Muscle of arm (tissue), 12 donors: ENCODE results near the gene MOV10. TPM values are rescaled to one million over a fixed set of nuclear protein-coding genes. Genes with fewer than 3 reads are reported as not detected.
A peak's percentile ranks its signal among the peaks of the same experiment; 100 is the strongest.

Experiments
- DNase-seq: peaks from one replicate; pipeline ENCODE4 v3.0.0-alpha.2; 2013
- polyA plus RNA-seq, 12 donors: library from polyadenylated mRNA; unstranded; fragments of 120-200 nt; gene quantifications; one replicate each; pipeline ENCODE4 v1.2.1, GENCODE V29; 2013; ENCODE audit not compliant: insufficient read length in 12 of 12

The MOV10 gene
- polyA plus RNA-seq, 12 donors, result 44.6 to 98.3 (median 50.6) TPM; not detected in 1

- no peak for DNase-seq
These were observed 24.2 kb downstream of the MOV10 start for GRCh38 chr1:112698366-112699310.

- no peak for DNase-seq
These were observed 25.1 kb downstream of the MOV10 start for GRCh38 chr1:112699425-112700144.

GRCh38 chr1:112700290-112701226 is 26.1 kb downstream of the MOV10 start:
- DNase-seq, result peak; percentile 96

- DNase-seq, result no peak
These were observed 27.0 kb downstream of the MOV10 start for GRCh38 chr1:112701227-112702066.

- DNase-seq, result no peak
These were observed 27.6 kb downstream of the MOV10 start for GRCh38 chr1:112702067-112702395.

GRCh38 chr1:112702420-112703261 is 28.2 kb downstream of the MOV10 start:
- DNase-seq, result no peak

- DNase-seq, result no peak
These were observed 29.2 kb downstream of the MOV10 start for GRCh38 chr1:112703706-112704105.

GRCh38 chr1:112704391-112704933 is 30.0 kb downstream of the MOV10 start:
- DNase-seq, result no peak

- peak; percentile 94 for DNase-seq
These were observed 30.6 kb downstream of the MOV10 start for GRCh38 chr1:112704934-112705627.

- no peak for DNase-seq
These were observed 32.2 kb downstream of the MOV10 start, which contains the start of gene RHOC for GRCh38 chr1:112706505-112707220. Gene RHOC, minus strand, starts transcription at chr1:112707127. Its CDS starts 3,328 bp downstream, at chr1:112703799.

GRCh38 chr1:112707221-112708001 is 33.0 kb downstream of the MOV10 start:
- peak; percentile 88 for DNase-seq

GRCh38 chr1:112708002-112708448 is 33.6 kb downstream of the MOV10 start:
- no peak for DNase-seq

GRCh38 chr1:112708489-112708888 is 34.0 kb downstream of the MOV10 start:
- DNase-seq, result no peak

GRCh38 chr1:112710159-112710558 is 35.7 kb downstream of the MOV10 start:
- DNase-seq, result no peak

GRCh38 chr1:112710586-112710985 is 36.1 kb downstream of the MOV10 start:
- no peak for DNase-seq

GRCh38 chr1:112711041-112711440 is 36.6 kb downstream of the MOV10 start:
- DNase-seq, result no peak

GRCh38 chr1:112711670-112712069 is 37.2 kb downstream of the MOV10 start:
- no peak for DNase-seq
